Spleen (tissue), 7 donors: ENCODE measurements around the gene MAPK8IP3.
"Not testable (repeated sequence)": the region's sequence is repeated elsewhere in the genome, so short reads cannot be mapped to it uniquely, and the experiment has no call there.

Experiments used
- CTCF ChIP-seq, 11 experiments: fragments of 200-600 bp in 7 of 11; fragments of 450-650 bp in 4 of 11; sonication (generic) in 4 of 11; IDR thresholded peaks in 8 of 11; conservative IDR thresholded peaks in 3 of 11; 1 replicate in 7 of 11; 2 replicates in 4 of 11; pipeline versions ENCODE4 v1.4.0 to v1.8.0; 2016 to 2021; ENCODE audit warnings: antibody characterized with exemption in 11 of 11, inconsistent platforms in 4 of 11, mild to moderate bottlenecking in 1 of 11
- POLR2A ChIP-seq, 3 donors: fragments of 450-650 bp; IDR thresholded peaks; one replicate each; pipeline ENCODE4 v1.5.1; 2017; ENCODE audit warnings: antibody characterized with exemption in 3 of 3, mild to moderate bottlenecking in 1 of 3
- POLR2AphosphoS5 ChIP-seq, 3 donors: sonication (generic); formaldehyde crosslinking; IDR thresholded peaks; one replicate each; pipeline ENCODE4 v1.5.1; 2017; ENCODE audit warnings: antibody characterized with exemption in 3 of 3
- donor health status: DM: no; HTN: no; CAD: no; lungs with moderate emphysema.
- donor health status: DM: no; HTN: no; CAD: no.
- donor health status: DM: no; HTN: no; CAD: no.

GRCh38 chr16:1732551-1732987 lies 26.6 kb downstream of the MAPK8IP3 start:
- TF ChIP-seq CTCF (IDR thresholded peaks at IDR 0.05 in 8 of 11, conservative IDR thresholded peaks at IDR 0.05 in 3 of 11); POLR2A (IDR thresholded peaks at IDR 0.05); POLR2AphosphoS5 (IDR thresholded peaks at IDR 0.05): not testable (repeated sequence)
